Ascending aorta (tissue), 2 donors: ENCODE results near the gene PCSK5. TPM values are rescaled to one million over a fixed set of nuclear protein-coding genes. Genes with fewer than 3 reads are reported as not detected.

Source experiments
- DNase-seq, 2 donors: peaks; one replicate each; pipeline ENCODE4 v3.0.0-alpha.2; 2019; ENCODE audit warnings: low spot score in 2 of 2
- H3K27ac ChIP-seq, 2 donors: fragments of 200-600 bp; sonication (generic); one replicate each; pipeline ENCODE4 v1.5.1; 2016 to 2017; ENCODE audit warnings: mild to moderate bottlenecking in 1 of 2
- H3K27me3 ChIP-seq: fragments of 200-600 bp; sonication (generic); one replicate; pipeline ENCODE4 v1.5.1; 2017
- H3K36me3 ChIP-seq, 2 donors: fragments of 200-600 bp; sonication (generic); one replicate each; pipeline ENCODE4 v1.5.1; 2016
- H3K4me1 ChIP-seq, 2 donors: fragments of 200-600 bp; sonication (generic); one replicate each; pipeline ENCODE4 v1.5.1; 2016 to 2017; ENCODE audit warnings: mild to moderate bottlenecking in 1 of 2
- H3K4me3 ChIP-seq, 2 donors: fragments of 200-600 bp; sonication (generic); one replicate each; pipeline ENCODE4 v1.5.1; 2016 to 2017; ENCODE audit warnings: mild to moderate bottlenecking in 1 of 2
- H3K9me3 ChIP-seq, 2 donors: fragments of 200-600 bp; sonication (generic); one replicate each; pipeline ENCODE4 v1.5.1; 2016
- CTCF ChIP-seq, 3 experiments: fragments of 200-600 bp in 2 of 3; fragments of 450-650 bp in 1 of 3; sonication (generic) in 2 of 3; IDR thresholded peaks; one replicate each; pipeline ENCODE4 v1.5.1; 2016 to 2019; ENCODE audit warnings: antibody characterized with exemption in 3 of 3, mild to moderate bottlenecking in 1 of 3, moderate library complexity in 1 of 3
- intact Hi-C: fragments of 100-400 bp; cut with DNase I; formaldehyde crosslinking; loops from one replicate; pipeline ENCODE4 v1.15.1; 2023
- total RNA-seq: library from RNA; depleted of rRNA; stranded (reverse); fragments of >200 nt; gene quantifications from one replicate; pipeline ENCODE4 v1.1.0, GENCODE V29; 2016

Gene PCSK5
- total RNA-seq, 1 donor from 2014 or later: 66.3 TPM

GRCh38 chr9:75933982-75934381, 43.5 kb downstream of the PCSK5 start:
- Histone ChIP-seq H3K4me1 (peaks cover 0 to 7% of the 10 kb centered on the region in 2 donors), H3K4me3 (no peak overlapping the region), H3K36me3 (peaks cover 11 to 23% of the 10 kb centered on the region in 2 donors), H3K27me3 (no peaks in the 10 kb centered on the region), H3K9me3 (no peaks in the 10 kb centered on the region), H3K27ac (no peak overlapping the region)
- no peak for DNase-seq
- intact Hi-C loops: no loop called here
- no peak for TF ChIP-seq CTCF (IDR thresholded peaks at IDR 0.05)

GRCh38 chr9:75935591-75935990, 45.1 kb downstream of the PCSK5 start:
- Histone ChIP-seq H3K4me3 (no peak overlapping the region), H3K36me3 (peaks cover 11 to 23% of the 10 kb centered on the region in 2 donors), H3K27ac (no peak overlapping the region), H3K9me3 (no peaks in the 10 kb centered on the region), H3K4me1 (peaks cover 0 to 6% of the 10 kb centered on the region in 2 donors), H3K27me3 (no peaks in the 10 kb centered on the region)
- DNase-seq: no peak
- TF ChIP-seq CTCF (IDR thresholded peaks at IDR 0.05): no peak
- intact Hi-C loops: no loop called here

GRCh38 chr9:75937521-75938258, 47.2 kb downstream of the PCSK5 start:
- no peak for DNase-seq
- H3K27ac ChIP-seq: peak overlapping the region in 1 of 2 donors; percentile 46
- TF ChIP-seq CTCF (IDR thresholded peaks at IDR 0.05): no peak
- no peak overlapping the region for H3K4me3 ChIP-seq
- no peaks in the 10 kb centered on the region for H3K9me3 ChIP-seq
- H3K4me1 ChIP-seq: peaks cover 0 to 3% of the 10 kb centered on the region in 2 donors
- H3K36me3 ChIP-seq: peaks cover 7 to 22% of the 10 kb centered on the region in 2 donors
- H3K27me3 ChIP-seq: no peaks in the 10 kb centered on the region
- intact Hi-C loops: no loop called here

- Histone ChIP-seq H3K4me3 (no peak overlapping the region), H3K4me1 (peaks cover 0 to 3% of the 10 kb centered on the region in 2 donors), H3K27me3 (no peaks in the 10 kb centered on the region), H3K36me3 (peaks cover 7 to 17% of the 10 kb centered on the region in 2 donors), H3K9me3 (no peaks in the 10 kb centered on the region), H3K27ac (peak overlapping the region in 1 of 2 donors; percentile 46)
- intact Hi-C loops: no loop called here
- no peak for TF ChIP-seq CTCF (IDR thresholded peaks at IDR 0.05)
- no peak for DNase-seq
These were observed 48.5 kb downstream of the PCSK5 start for GRCh38 chr9:75938946-75939345.

GRCh38 chr9:75939536-75940111, 49.2 kb downstream of the PCSK5 start:
- peaks cover 6 to 12% of the 10 kb centered on the region in 2 donors for H3K36me3 ChIP-seq
- no peak for TF ChIP-seq CTCF (IDR thresholded peaks at IDR 0.05)
- peak overlapping the region in 1 of 2 donors; percentile 46 for H3K27ac ChIP-seq
- no peaks in the 10 kb centered on the region for H3K9me3 ChIP-seq
- H3K27me3 ChIP-seq: no peaks in the 10 kb centered on the region
- peaks cover 0 to 3% of the 10 kb centered on the region in 2 donors for H3K4me1 ChIP-seq
- intact Hi-C loops: no loop called here
- no peak overlapping the region for H3K4me3 ChIP-seq
- no peak for DNase-seq
